HEK293 (cell line): ENCODE results near the gene MBOAT2.

Experiments used
- YY2 ChIP-seq: fragments of 450-650 bp; formaldehyde crosslinking; IDR thresholded peaks from 2 replicates; pipeline ENCODE4 v1.5.1; 2016; ENCODE audit warnings: missing biosample characterization, missing genetic modification characterization
- ZBTB20 ChIP-seq: fragments of 450-650 bp; formaldehyde crosslinking; IDR thresholded peaks from 2 replicates; pipeline ENCODE4 v1.5.1; 2016; ENCODE audit warnings: missing biosample characterization, missing genetic modification characterization
- ZEB2 ChIP-seq: fragments of 450-650 bp; formaldehyde crosslinking; IDR thresholded peaks from 2 replicates; pipeline ENCODE4 v1.5.1; 2016; ENCODE audit warnings: missing biosample characterization, missing genetic modification characterization
- ZNF16 ChIP-seq: fragments of 450-650 bp; formaldehyde crosslinking; IDR thresholded peaks from 2 replicates; pipeline ENCODE4 v1.5.1; 2016; ENCODE audit warnings: low read depth, missing biosample characterization, missing genetic modification characterization
- ZNF324 ChIP-seq: fragments of 450-650 bp; formaldehyde crosslinking; IDR thresholded peaks from 2 replicates; pipeline ENCODE4 v1.5.1; 2016; ENCODE audit warnings: missing biosample characterization, missing genetic modification characterization
- ZNF394 ChIP-seq: fragments of 450-650 bp; formaldehyde crosslinking; IDR thresholded peaks from 2 replicates; pipeline ENCODE4 v1.5.1; 2016; ENCODE audit warnings: missing biosample characterization, missing genetic modification characterization, mild to moderate bottlenecking, moderate library complexity, borderline replicate concordance
- ZNF530 ChIP-seq: fragments of 450-650 bp; formaldehyde crosslinking; IDR thresholded peaks from 2 replicates; pipeline ENCODE4 v1.5.1; 2016; ENCODE audit warnings: low read depth, missing biosample characterization, missing genetic modification characterization
- TF ChIP-seq, protein P1 (sequence below): fragments of 450-650 bp; formaldehyde crosslinking; IDR thresholded peaks from 2 replicates; pipeline ENCODE4 v1.5.1; 2016; ENCODE audit warnings: missing biosample characterization, missing genetic modification characterization
- TF ChIP-seq, protein P2 (sequence below): fragments of 450-650 bp; formaldehyde crosslinking; IDR thresholded peaks from 2 replicates; pipeline ENCODE4 v1.5.1; 2016; ENCODE audit warnings: missing biosample characterization, missing genetic modification characterization, low read depth
- TF ChIP-seq, protein P3 (sequence below): fragments of 450-650 bp; formaldehyde crosslinking; IDR thresholded peaks from 2 replicates; pipeline ENCODE4 v1.5.1; 2016; ENCODE audit warnings: missing biosample characterization, missing genetic modification characterization
- TF ChIP-seq, protein P4 (sequence below): fragments of 450-650 bp; formaldehyde crosslinking; IDR thresholded peaks from 2 replicates; pipeline ENCODE4 v1.5.1; 2016; ENCODE audit warnings: missing biosample characterization, missing genetic modification characterization

DNA sequence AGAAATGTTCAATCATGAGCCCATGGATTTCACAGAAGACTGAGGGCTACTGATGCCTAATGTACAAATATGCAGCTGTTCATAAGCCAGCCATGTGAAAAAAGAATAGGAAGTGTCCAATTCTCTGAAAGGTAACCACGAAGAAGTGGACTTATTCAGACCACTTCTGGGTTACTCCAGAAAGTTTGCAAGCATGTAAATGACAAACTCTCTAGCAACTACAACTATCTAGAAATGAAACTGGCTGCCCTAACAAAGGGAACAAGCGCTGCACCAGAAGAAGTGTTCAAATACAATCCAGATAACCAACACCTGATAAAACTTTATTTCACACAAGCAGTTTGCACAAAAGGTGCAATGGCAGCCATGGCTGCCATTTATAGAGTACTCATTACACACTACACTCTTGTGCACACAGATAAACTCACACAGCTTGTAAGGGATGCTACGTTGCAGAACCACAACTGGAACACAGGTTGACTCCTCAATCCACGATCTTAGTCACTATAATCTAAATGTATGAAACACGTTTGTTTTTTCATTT, 13.9 kb downstream of the MBOAT2 start:
- TF ChIP-seq ZNF16 (tag by site-specific recombination) (no peak), ZNF394 (no peak), ZNF530 (no peak), ZEB2 (tag by site-specific recombination) (no peak), YY2 (tag by site-specific recombination) (no peak), ZNF324 (tag by site-specific recombination) (no peak), ZBTB20 (tag by site-specific recombination) (no peak)
- TF ChIP-seq, protein P1, sequence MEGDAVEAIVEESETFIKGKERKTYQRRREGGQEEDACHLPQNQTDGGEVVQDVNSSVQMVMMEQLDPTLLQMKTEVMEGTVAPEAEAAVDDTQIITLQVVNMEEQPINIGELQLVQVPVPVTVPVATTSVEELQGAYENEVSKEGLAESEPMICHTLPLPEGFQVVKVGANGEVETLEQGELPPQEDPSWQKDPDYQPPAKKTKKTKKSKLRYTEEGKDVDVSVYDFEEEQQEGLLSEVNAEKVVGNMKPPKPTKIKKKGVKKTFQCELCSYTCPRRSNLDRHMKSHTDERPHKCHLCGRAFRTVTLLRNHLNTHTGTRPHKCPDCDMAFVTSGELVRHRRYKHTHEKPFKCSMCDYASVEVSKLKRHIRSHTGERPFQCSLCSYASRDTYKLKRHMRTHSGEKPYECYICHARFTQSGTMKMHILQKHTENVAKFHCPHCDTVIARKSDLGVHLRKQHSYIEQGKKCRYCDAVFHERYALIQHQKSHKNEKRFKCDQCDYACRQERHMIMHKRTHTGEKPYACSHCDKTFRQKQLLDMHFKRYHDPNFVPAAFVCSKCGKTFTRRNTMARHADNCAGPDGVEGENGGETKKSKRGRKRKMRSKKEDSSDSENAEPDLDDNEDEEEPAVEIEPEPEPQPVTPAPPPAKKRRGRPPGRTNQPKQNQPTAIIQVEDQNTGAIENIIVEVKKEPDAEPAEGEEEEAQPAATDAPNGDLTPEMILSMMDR (tag by site-specific recombination), result no peak
- TF ChIP-seq, protein P2, sequence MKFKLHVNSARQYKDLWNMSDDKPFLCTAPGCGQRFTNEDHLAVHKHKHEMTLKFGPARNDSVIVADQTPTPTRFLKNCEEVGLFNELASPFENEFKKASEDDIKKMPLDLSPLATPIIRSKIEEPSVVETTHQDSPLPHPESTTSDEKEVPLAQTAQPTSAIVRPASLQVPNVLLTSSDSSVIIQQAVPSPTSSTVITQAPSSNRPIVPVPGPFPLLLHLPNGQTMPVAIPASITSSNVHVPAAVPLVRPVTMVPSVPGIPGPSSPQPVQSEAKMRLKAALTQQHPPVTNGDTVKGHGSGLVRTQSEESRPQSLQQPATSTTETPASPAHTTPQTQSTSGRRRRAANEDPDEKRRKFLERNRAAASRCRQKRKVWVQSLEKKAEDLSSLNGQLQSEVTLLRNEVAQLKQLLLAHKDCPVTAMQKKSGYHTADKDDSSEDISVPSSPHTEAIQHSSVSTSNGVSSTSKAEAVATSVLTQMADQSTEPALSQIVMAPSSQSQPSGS (tag by site-specific recombination), result no peak
- TF ChIP-seq, protein P3, sequence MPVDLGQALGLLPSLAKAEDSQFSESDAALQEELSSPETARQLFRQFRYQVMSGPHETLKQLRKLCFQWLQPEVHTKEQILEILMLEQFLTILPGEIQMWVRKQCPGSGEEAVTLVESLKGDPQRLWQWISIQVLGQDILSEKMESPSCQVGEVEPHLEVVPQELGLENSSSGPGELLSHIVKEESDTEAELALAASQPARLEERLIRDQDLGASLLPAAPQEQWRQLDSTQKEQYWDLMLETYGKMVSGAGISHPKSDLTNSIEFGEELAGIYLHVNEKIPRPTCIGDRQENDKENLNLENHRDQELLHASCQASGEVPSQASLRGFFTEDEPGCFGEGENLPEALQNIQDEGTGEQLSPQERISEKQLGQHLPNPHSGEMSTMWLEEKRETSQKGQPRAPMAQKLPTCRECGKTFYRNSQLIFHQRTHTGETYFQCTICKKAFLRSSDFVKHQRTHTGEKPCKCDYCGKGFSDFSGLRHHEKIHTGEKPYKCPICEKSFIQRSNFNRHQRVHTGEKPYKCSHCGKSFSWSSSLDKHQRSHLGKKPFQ (tag by site-specific recombination), result no peak
- TF ChIP-seq, protein P4, sequence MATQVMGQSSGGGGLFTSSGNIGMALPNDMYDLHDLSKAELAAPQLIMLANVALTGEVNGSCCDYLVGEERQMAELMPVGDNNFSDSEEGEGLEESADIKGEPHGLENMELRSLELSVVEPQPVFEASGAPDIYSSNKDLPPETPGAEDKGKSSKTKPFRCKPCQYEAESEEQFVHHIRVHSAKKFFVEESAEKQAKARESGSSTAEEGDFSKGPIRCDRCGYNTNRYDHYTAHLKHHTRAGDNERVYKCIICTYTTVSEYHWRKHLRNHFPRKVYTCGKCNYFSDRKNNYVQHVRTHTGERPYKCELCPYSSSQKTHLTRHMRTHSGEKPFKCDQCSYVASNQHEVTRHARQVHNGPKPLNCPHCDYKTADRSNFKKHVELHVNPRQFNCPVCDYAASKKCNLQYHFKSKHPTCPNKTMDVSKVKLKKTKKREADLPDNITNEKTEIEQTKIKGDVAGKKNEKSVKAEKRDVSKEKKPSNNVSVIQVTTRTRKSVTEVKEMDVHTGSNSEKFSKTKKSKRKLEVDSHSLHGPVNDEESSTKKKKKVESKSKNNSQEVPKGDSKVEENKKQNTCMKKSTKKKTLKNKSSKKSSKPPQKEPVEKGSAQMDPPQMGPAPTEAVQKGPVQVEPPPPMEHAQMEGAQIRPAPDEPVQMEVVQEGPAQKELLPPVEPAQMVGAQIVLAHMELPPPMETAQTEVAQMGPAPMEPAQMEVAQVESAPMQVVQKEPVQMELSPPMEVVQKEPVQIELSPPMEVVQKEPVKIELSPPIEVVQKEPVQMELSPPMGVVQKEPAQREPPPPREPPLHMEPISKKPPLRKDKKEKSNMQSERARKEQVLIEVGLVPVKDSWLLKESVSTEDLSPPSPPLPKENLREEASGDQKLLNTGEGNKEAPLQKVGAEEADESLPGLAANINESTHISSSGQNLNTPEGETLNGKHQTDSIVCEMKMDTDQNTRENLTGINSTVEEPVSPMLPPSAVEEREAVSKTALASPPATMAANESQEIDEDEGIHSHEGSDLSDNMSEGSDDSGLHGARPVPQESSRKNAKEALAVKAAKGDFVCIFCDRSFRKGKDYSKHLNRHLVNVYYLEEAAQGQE (tag by site-specific recombination), result no peak
